Prostate gland (tissue), 2 donors: ENCODE measurements around the gene CFAP46.

Experiments used
- POLR2A ChIP-seq: fragments of 450-650 bp; IDR thresholded peaks from one replicate; pipeline ENCODE4 v1.6.1; 2016; ENCODE audit warnings: antibody characterized with exemption, mild to moderate bottlenecking
- POLR2AphosphoS5 ChIP-seq: sonication (generic); formaldehyde crosslinking; IDR thresholded peaks from one replicate; pipeline ENCODE4 v1.6.1; 2017; ENCODE audit warnings: antibody characterized with exemption
- TF ChIP-seq, protein P1 (sequence below), 4 experiments: fragments of 200-600 bp in 2 of 4; fragments of 450-650 bp in 2 of 4; sonication (generic) in 2 of 4; IDR thresholded peaks; 1 replicate in 3 of 4; 2 replicates in 1 of 4; pipeline ENCODE4 v1.5.1; 2016 to 2019; ENCODE audit warnings: antibody characterized with exemption in 4 of 4, mild to moderate bottlenecking in 2 of 4, moderate library complexity in 2 of 4

GRCh38 chr10:132861116-132861691, 81.2 kb downstream of the CFAP46 start:
- TF ChIP-seq, protein P1, sequence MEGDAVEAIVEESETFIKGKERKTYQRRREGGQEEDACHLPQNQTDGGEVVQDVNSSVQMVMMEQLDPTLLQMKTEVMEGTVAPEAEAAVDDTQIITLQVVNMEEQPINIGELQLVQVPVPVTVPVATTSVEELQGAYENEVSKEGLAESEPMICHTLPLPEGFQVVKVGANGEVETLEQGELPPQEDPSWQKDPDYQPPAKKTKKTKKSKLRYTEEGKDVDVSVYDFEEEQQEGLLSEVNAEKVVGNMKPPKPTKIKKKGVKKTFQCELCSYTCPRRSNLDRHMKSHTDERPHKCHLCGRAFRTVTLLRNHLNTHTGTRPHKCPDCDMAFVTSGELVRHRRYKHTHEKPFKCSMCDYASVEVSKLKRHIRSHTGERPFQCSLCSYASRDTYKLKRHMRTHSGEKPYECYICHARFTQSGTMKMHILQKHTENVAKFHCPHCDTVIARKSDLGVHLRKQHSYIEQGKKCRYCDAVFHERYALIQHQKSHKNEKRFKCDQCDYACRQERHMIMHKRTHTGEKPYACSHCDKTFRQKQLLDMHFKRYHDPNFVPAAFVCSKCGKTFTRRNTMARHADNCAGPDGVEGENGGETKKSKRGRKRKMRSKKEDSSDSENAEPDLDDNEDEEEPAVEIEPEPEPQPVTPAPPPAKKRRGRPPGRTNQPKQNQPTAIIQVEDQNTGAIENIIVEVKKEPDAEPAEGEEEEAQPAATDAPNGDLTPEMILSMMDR (IDR thresholded peaks at IDR 0.05), result no peak
- TF ChIP-seq POLR2A (no peak), POLR2AphosphoS5 (no peak)
